ENCODE measurements around the gene FYB2. TPM values are rescaled to one million over a fixed set of nuclear protein-coding genes. Genes with fewer than 3 reads are reported as not detected.

Gene FYB2
- total RNA-seq, 2 experiments from 2014 or later = not detected

- CTCF ChIA-PET = interaction anchor here (0.7 kb wide), 1 partner anchor 1255 kb away, joined by 5 read pairs; no protein-coding TSS in a partner anchor
- H3K4me1 Mint-ChIP-seq = no peaks in the 10 kb centered on the region
Measured at GRCh38 chr1:56816264-56816663, 2.9 kb downstream of the FYB2 start.

DNA sequence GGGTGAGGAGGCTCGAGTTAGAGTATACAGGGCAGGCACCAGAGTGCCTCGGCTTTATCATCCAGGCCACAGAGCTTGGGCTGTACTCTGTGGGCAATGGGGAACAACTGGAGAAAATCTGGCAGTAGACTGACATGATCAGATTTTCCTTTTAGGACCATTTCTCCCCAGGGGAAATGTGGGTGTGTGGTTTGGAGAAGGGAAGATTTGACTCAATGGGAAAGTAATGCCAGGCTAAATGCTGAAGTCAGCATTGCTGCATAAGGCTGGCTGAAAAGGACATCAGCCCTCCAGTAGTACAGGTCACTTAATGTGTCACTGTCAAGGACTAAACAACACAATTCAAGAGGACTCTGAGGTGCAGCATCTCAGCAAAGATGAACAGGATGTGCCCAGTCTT lies 5.0 kb downstream of the FYB2 start:
- ChIA-PET POLR2A (no interaction called here), CTCF (no interaction called here)
- Mint-ChIP-seq H3K9me3 (ENCODE audit: low read depth) (peaks cover 2% of the 10 kb centered on the region), H3K36me3 (ENCODE audit: low read depth) (no peaks in the 10 kb centered on the region), H3K27me3 (peaks cover 23% of the 10 kb centered on the region), H3K4me3 (no peak overlapping the region), H3K4me1 (no peaks in the 10 kb centered on the region), H3K27ac (no peak overlapping the region)
- DNase-seq = no peak
- intact Hi-C loops (cut with DNase I, micrococcal nuclease) = no loop called here
- no peak for ATAC-seq

More at GRCh38 chr1:56816264-56816663, 2.9 kb downstream of the FYB2 start:
- no peaks in the 10 kb centered on the region for H3K36me3 Mint-ChIP-seq (ENCODE audit: low read depth)
- peaks cover 14% of the 10 kb centered on the region for H3K27me3 Mint-ChIP-seq
- ATAC-seq (no peak), DNase-seq (no peak)
- no peak overlapping the region for H3K27ac Mint-ChIP-seq
- H3K9me3 Mint-ChIP-seq (ENCODE audit: low read depth) = peaks cover 2% of the 10 kb centered on the region
- no peak overlapping the region for H3K4me3 Mint-ChIP-seq
- POLR2A ChIA-PET = no interaction called here
- intact Hi-C loops (cut with DNase I, micrococcal nuclease) = no loop called here

- intact Hi-C loops (cut with DNase I, micrococcal nuclease) = no loop called here
- H3K27ac Mint-ChIP-seq = no peak overlapping the region
- ChIA-PET CTCF (interaction anchor here (0.6 to 0.7 kb wide), 2 partner anchors 9 to 223 kb away, joined by 3 read pairs; no protein-coding TSS in a partner anchor), POLR2A (no interaction called here)
- H3K36me3 Mint-ChIP-seq (ENCODE audit: low read depth) = no peaks in the 10 kb centered on the region
- no peaks in the 10 kb centered on the region for H3K4me1 Mint-ChIP-seq
- peaks cover 2% of the 10 kb centered on the region for H3K9me3 Mint-ChIP-seq (ENCODE audit: low read depth)
- no peak for DNase-seq
- ATAC-seq = no peak
- H3K27me3 Mint-ChIP-seq = peaks cover 23% of the 10 kb centered on the region
- no peak overlapping the region for H3K4me3 Mint-ChIP-seq
Measured at GRCh38 chr1:56811331-56811730, 7.9 kb downstream of the FYB2 start.

DNA sequence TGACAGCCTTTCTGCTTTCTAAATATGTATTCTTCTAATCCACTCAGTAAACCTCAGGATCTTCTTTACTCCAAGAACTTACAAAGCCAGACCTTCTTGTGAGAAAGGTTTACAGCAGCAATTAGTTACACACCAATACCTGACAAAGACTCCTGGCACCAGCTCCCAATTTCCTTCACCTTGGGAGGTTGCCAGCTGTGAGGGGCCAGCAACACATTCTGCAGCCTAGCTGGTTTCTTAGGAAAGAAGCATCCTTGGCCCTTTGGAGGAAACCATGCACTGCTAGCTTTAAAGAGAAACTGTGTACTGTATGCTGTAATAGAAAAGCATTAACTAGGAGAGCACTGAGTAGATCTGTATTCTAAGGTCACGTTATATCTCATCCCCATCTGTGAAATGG lies 10.8 kb downstream of the FYB2 start:
- H3K27me3 Mint-ChIP-seq = peaks cover 22% of the 10 kb centered on the region
- ATAC-seq = no peak
- ChIA-PET POLR2A (no interaction called here), CTCF (interaction anchor here (1.2 kb wide), 2 partner anchors 9 to 12 kb away, joined by 3 to 6 read pairs; no protein-coding TSS in a partner anchor)
- no peaks in the 10 kb centered on the region for H3K36me3 Mint-ChIP-seq (ENCODE audit: low read depth)
- no peak overlapping the region for H3K27ac Mint-ChIP-seq
- DNase-seq = no peak
- intact Hi-C loops (cut with DNase I, micrococcal nuclease) = no loop called here
- H3K4me1 Mint-ChIP-seq = no peaks in the 10 kb centered on the region
- H3K9me3 Mint-ChIP-seq (ENCODE audit: low read depth) = no peaks in the 10 kb centered on the region
- no peak overlapping the region for H3K4me3 Mint-ChIP-seq

DNA sequence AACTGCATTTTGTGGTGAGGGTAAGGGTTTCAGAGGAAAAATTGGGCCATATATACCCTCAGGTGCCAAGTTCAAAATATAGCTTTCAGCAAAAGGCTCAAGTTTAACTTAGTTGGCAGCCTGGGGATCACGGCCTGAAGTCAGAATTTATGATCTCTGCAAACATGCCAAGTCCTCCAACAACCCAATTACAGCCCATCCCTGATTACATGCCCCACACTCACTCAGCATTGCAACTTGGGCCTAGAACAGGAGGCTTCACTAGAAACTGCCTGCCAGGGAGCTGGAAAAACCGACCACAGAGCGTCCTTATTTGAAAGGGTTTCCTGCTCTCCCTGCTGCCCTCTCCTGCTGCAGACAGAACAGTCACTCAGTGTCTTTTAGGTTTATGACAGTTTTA lies 12.4 kb downstream of the FYB2 start:
- H3K36me3 Mint-ChIP-seq (ENCODE audit: low read depth) = no peaks in the 10 kb centered on the region
- H3K27me3 Mint-ChIP-seq = peaks cover 18% of the 10 kb centered on the region
- DNase-seq = no peak
- no peaks in the 10 kb centered on the region for H3K4me1 Mint-ChIP-seq
- no peak for ATAC-seq
- H3K4me3 Mint-ChIP-seq = no peak overlapping the region
- intact Hi-C loops (cut with DNase I, micrococcal nuclease) = no loop called here
- CTCF ChIA-PET = interaction anchor here (0.8 kb wide), 1 partner anchor 8 kb away, joined by 3 read pairs; no protein-coding TSS in a partner anchor
- no peak overlapping the region for H3K27ac Mint-ChIP-seq
- POLR2A ChIA-PET = no interaction called here
- no peaks in the 10 kb centered on the region for H3K9me3 Mint-ChIP-seq (ENCODE audit: low read depth)

- CTCF ChIA-PET = interaction anchor here (0.7 kb wide), 1 partner anchor 514 kb away, joined by 4 read pairs; no protein-coding TSS in a partner anchor
- DNase-seq (peak; percentile 35), ATAC-seq (no peak)
- H3K4me3 Mint-ChIP-seq = no peak overlapping the region
- peaks cover 8% of the 10 kb centered on the region for H3K27me3 Mint-ChIP-seq
- no peaks in the 10 kb centered on the region for H3K9me3 Mint-ChIP-seq (ENCODE audit: low read depth)
- no peaks in the 10 kb centered on the region for H3K36me3 Mint-ChIP-seq (ENCODE audit: low read depth)
- H3K4me1 Mint-ChIP-seq = no peaks in the 10 kb centered on the region
- intact Hi-C loops (cut with DNase I, micrococcal nuclease) = no loop called here
- H3K27ac Mint-ChIP-seq = no peak overlapping the region
- POLR2A ChIA-PET = no interaction called here
Measured at GRCh38 chr1:56803561-56804156, 15.5 kb downstream of the FYB2 start.

DNA sequence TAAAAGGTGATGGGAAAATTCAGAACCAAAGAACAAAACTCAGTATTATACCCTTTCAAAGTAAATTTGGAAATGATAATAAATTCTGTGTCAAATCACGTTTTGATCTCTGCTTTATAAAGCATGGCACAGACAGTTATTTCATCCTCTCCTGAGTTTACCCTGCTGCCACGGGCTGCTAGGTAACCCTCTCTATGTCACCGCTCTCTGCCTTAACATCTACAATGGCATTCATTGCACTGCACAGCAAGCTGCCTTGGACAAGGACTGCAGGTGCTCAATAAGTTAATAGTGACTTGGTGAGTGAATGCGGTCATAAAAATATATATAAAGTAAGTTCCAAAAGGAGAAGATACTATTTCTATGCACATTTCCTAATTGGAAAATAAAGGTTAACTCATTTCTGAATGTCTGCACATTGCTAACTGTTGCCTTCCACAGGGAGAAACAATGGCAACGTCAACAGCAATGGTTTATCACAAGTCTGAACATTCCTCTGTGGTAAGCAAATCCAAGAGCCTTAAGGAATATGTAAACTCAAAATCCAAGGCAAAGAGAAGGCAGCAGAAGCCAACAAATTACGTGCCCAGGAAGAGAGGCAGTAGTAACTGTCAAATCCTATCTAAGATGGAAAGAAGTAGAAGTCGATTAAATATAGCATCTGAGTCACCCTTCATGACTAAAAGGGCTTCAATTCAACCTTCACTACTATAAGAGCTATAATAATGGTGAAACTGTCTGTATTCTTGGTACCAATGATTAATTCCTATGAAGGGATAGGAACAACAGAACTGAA lies 19.4 kb downstream of the FYB2 start:
- Mint-ChIP-seq H3K36me3 (ENCODE audit: low read depth) (no peaks in the 10 kb centered on the region), H3K4me3 (no peak overlapping the region), H3K4me1 (no peaks in the 10 kb centered on the region), H3K9me3 (ENCODE audit: low read depth) (no peaks in the 10 kb centered on the region), H3K27ac (no peak overlapping the region), H3K27me3 (peaks cover 9% of the 10 kb centered on the region)
- ATAC-seq (no peak), DNase-seq (no peak)
- ChIA-PET POLR2A (no interaction called here), CTCF (no interaction called here)
- intact Hi-C loops (cut with DNase I, micrococcal nuclease) = no loop called here

- intact Hi-C loops (cut with DNase I, micrococcal nuclease) = no loop called here
- DNase-seq (no peak), ATAC-seq (no peak)
- H3K27ac Mint-ChIP-seq = no peak overlapping the region
- no peaks in the 10 kb centered on the region for H3K36me3 Mint-ChIP-seq (ENCODE audit: low read depth)
- H3K27me3 Mint-ChIP-seq = peaks cover 8% of the 10 kb centered on the region
- CTCF ChIA-PET = no interaction called here
- no peaks in the 10 kb centered on the region for H3K4me1 Mint-ChIP-seq
- no peak overlapping the region for H3K4me3 Mint-ChIP-seq
- no peaks in the 10 kb centered on the region for H3K9me3 Mint-ChIP-seq (ENCODE audit: low read depth)
- POLR2A ChIA-PET = no interaction called here
Measured at GRCh38 chr1:56798053-56798471, 21.1 kb downstream of the FYB2 start.

- Mint-ChIP-seq H3K9me3 (ENCODE audit: low read depth) (no peaks in the 10 kb centered on the region), H3K27ac (no peak overlapping the region), H3K27me3 (peaks cover 5% of the 10 kb centered on the region), H3K4me3 (no peak overlapping the region), H3K4me1 (no peaks in the 10 kb centered on the region), H3K36me3 (ENCODE audit: low read depth) (no peaks in the 10 kb centered on the region)
- no peak for DNase-seq
- intact Hi-C loops (cut with DNase I, micrococcal nuclease) = no loop called here
- CTCF ChIA-PET = no interaction called here
- ATAC-seq = no peak
- POLR2A ChIA-PET = no interaction called here
Measured at GRCh38 chr1:56797065-56797685, 22.0 kb downstream of the FYB2 start.

- Mint-ChIP-seq H3K4me1 (no peaks in the 10 kb centered on the region), H3K36me3 (ENCODE audit: low read depth) (no peaks in the 10 kb centered on the region), H3K27me3 (peaks cover 5% of the 10 kb centered on the region), H3K27ac (no peak overlapping the region), H3K9me3 (ENCODE audit: low read depth) (no peaks in the 10 kb centered on the region), H3K4me3 (no peak overlapping the region)
- POLR2A ChIA-PET = no interaction called here
- intact Hi-C loops (cut with DNase I, micrococcal nuclease) = no loop called here
- DNase-seq (no peak), ATAC-seq (no peak)
- CTCF ChIA-PET = interaction anchor here (0.5 kb wide), 1 partner anchor 1520 kb away, joined by 3 read pairs; no protein-coding TSS in a partner anchor
Measured at GRCh38 chr1:56795870-56796269, 23.3 kb downstream of the FYB2 start.

GRCh38 chr1:56790036-56790435 lies 29.2 kb downstream of the FYB2 start:
- Mint-ChIP-seq H3K4me3 (no peak overlapping the region), H3K27ac (no peak overlapping the region), H3K27me3 (peaks cover 16% of the 10 kb centered on the region), H3K36me3 (ENCODE audit: low read depth) (no peaks in the 10 kb centered on the region), H3K9me3 (ENCODE audit: low read depth) (no peaks in the 10 kb centered on the region), H3K4me1 (no peaks in the 10 kb centered on the region)
- ATAC-seq (no peak), DNase-seq (no peak)
- intact Hi-C loops (cut with DNase I, micrococcal nuclease) = no loop called here
- POLR2A ChIA-PET = no interaction called here
- CTCF ChIA-PET = interaction anchor here (0.8 kb wide), 1 partner anchor 8 kb away, joined by 3 read pairs; no protein-coding TSS in a partner anchor

DNA sequence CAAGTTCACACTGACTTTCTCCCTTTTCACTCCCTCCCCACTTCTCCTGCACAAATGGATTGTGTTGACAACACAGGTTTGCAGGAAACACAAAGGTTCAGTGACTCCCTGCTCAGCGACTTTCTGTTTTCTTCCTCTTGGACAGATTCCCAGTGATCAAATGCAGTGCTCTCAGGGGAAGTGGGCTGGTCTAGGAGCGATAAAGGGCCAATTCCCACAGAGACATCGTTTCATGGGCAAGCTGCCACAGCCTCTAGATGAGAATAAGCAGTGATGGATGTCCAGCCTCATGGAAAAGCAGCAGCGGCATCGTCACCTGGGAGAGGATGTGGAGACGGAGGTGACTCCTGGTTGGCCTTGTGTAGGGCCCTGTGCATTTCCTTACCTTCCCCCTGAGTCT lies 30.6 kb downstream of the FYB2 start:
- no peak for DNase-seq
- CTCF ChIA-PET = no interaction called here
- POLR2A ChIA-PET = no interaction called here
- Mint-ChIP-seq H3K4me1 (no peaks in the 10 kb centered on the region), H3K4me3 (no peak overlapping the region), H3K27me3 (peaks cover 19% of the 10 kb centered on the region), H3K27ac (no peak overlapping the region), H3K36me3 (ENCODE audit: low read depth) (no peaks in the 10 kb centered on the region), H3K9me3 (ENCODE audit: low read depth) (no peaks in the 10 kb centered on the region)
- intact Hi-C loops (cut with DNase I, micrococcal nuclease) = no loop called here
- no peak for ATAC-seq
